HG03442 (cell line): ENCODE results near the gene GAREM1.

Experiments
- ATAC-seq: cut with Tn5 transposase; IDR thresholded peaks from one replicate; pipeline ENCODE4 v1.9.1; 2021; ENCODE audit warnings: mild to moderate bottlenecking, moderate library complexity; ENCODE audit not compliant: unreplicated experiment

The GAREM1 gene

GRCh38 chr18:32328974-32329373, 141.7 kb downstream of the GAREM1 start:
- ATAC-seq: no peak

DNA sequence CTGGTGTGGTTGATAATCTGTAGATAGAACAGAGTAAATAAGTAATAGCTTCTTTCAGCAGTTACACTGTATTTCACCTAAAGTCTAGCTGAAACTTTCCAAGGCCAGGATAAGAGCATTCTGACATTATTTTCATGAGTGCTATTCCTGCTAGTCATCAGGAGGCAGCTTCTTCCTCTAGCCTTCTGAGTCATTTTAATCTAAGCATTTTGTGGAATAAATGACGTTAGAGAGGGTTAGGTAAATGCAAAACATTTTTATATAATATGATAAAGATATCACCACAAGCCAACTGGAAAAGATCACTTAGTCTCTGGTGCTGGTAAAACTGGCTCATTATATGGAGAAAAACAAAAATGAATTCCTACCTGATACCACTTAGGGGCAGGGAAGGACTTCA, 142.3 kb downstream of the GAREM1 start:
- no peak for ATAC-seq

DNA sequence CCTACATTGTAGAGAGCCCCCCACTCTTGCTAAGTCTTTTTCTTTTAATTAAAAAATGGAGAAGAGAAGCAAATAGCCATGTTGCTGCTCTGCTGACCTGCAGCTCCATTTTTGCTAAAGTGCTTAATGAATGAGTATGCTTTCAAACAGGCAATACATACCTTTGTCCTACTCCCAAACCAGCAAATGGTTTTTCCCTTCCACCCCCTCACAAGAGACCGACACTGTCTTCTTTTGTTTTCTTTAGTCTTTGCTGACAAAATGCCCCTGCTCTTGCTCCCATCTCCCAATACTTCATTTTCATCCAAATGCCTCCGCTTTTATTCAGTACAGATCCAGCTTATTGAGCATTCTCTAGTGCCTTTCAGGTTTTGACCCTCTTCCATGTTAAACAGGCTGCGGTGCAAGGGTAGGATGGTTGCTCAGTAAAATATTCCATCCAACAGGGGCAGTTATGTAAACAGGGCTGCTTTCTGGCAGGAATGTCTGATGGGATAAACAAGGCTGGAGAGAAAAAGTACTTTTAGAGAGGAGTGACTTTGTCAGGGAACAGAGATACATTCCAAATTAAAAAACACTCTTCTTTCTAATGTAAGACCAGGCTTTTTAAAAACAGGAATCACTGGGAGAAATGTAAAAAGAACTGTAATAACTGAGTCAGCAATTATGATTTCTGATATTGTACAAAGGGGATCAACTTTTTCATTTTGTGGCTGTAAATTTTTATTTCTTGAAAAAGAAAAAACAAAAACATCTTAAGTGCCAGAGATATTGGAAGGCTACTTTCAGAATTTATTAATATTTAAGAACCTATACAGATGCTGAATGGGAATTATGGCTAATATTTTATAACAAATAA, 144.0 kb downstream of the GAREM1 start:
- no peak for ATAC-seq

- no peak for ATAC-seq
Observed at GRCh38 chr18:32324181-32324580, 146.5 kb downstream of the GAREM1 start.

DNA sequence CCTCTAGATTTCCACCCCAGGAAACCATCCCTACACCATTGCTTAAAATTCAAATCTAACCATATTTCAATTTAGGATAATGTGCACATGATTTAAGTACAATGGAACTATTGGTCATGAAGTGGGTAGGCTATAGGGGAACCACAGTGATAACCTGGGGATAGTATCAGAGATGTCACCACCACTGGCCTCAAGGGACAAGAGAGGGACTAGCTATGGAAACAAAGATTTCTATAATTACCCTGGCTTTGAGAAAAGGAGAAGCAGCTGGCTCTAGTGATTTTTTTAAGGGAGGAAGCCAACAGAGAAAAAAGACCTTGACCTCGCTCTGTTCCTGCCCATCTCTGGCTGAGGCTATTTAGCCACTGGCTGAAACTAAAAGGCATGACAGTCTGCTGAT, 148.9 kb downstream of the GAREM1 start:
- ATAC-seq: no peak

DNA sequence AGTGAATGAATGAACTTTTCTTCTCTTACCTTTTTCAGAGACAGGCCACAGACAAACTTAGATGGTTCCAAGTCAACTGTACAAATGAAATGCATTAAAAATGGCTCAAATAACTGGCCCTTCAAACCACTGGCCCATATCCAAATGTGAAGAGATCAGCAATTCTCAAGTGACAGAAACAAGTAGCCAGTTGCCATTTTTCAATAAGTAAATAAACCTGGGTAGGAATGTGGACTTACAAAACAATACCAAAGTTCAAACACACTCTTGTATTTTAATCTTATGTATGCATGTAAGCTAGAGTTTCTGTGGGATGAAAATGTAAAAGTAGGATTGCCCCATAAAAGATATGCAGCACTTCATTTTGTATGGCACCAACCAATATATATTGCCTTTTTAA, 151.6 kb downstream of the GAREM1 start:
- ATAC-seq: no peak

DNA sequence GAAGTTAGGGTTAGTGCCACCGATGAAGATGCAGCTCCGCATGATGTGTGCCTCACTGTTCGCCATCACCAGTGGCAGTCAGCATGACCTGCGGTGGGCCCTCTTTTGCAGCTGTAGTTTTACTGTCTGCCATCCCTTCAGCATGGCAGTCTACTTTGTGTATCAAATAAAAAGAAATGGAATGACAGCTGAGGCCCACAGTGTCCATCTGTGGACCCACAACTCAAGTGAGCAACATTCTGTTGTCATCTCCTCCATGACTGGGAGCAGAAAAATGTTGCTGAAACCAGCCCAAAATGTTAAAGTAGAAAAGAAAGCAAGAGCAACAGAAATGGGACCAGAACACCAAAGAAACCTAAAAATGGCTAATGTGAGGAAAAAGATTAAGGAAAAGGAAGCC, 152.1 kb downstream of the GAREM1 start:
- no peak for ATAC-seq

DNA sequence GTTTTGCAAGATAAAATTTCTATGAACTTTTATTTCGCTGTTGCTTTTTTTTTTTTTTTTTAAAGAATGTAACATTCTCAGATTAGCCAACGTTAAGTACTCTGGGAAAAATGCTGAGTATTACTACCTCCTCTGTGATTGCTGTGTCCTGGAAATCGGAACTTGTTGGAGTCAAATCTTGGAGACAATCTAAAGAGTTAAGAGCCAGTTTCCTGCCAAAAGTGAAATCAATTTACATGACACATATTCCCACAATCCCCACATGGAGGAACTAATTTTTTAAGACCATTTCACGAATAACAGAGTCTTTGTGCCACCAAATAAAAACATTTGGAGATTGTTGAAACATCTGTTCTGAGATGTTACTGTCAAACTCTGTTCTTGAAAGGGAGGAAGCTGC, 153.0 kb downstream of the GAREM1 start:
- no peak for ATAC-seq

DNA sequence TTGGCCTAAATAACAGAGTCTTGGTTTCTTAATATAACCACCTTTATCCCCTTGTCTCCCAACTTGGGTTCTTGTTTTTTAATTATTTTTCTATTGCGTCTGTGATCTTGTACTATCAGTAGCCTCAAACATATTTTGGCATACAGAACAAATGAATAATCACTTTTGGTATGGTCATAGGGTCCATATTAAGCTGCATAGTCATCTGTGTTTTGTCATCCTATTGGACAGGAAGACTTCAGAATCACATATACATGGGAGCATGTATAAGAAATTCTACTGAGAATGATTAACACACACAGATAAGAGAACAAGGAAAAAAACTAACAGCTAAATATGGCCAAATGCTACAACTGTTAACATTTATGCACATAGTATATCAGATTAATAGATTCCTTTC, 154.8 kb downstream of the GAREM1 start:
- ATAC-seq: no peak

- ATAC-seq: no peak
Observed at GRCh38 chr18:32310774-32311173, 159.9 kb downstream of the GAREM1 start.

- no peak for ATAC-seq
Observed at GRCh38 chr18:32310101-32310500, 160.6 kb downstream of the GAREM1 start.

DNA sequence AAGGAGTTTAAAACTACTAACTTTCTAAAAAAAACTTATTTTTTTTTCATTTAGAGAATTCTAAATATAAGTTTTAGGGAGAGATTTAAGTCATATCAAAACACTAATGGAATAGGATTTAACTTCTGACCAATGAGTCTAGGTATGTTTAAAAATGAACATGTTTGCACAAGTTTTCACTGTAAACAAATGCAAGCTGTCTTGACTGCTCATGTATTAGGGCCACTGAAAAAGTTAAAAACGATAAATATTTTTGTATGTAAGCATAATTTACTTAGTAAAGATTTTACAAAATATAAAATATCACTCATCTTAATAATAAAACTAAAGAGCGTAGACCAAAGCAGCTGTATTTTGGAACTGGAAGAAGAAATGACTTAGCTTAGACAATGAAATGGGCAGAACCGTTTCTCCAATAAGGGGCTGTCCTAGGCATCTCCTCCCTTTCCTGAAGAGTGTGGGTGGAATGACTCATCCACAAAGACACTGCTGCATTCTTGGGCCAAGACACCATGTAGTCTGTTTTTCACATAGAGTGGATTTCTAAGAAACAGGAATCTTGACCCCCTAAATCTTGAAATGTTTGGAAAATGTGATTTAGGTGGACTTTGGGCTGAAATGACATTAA, 162.1 kb downstream of the GAREM1 start:
- no peak for ATAC-seq

GRCh38 chr18:32303400-32303799, 167.3 kb downstream of the GAREM1 start:
- ATAC-seq: no peak

- no peak for ATAC-seq
Observed at GRCh38 chr18:32302806-32303205, 167.9 kb downstream of the GAREM1 start.

- peak; percentile 92 for ATAC-seq
Observed at GRCh38 chr18:32301976-32302743, 168.5 kb downstream of the GAREM1 start.

- ATAC-seq: no peak
Observed at GRCh38 chr18:32301361-32301760, 169.3 kb downstream of the GAREM1 start.

DNA sequence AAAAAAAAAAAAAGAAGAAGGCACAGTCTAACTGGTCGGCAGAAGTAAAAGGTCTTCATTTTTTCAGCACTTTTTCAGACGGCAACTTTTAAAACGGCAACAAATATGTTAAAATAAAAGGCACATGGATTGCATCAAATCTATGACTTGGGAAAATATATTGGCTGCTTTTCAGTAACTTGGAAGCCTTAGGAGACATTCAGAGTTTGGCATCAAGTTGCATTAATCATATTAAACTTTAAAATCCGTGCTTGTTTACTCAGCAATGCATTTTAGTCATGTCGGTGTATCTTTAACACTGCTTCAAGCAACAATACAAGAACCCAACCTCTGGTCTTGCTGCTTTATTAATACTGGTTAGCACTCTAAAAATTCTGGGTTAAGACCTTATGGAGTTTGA, 169.8 kb downstream of the GAREM1 start:
- no peak for ATAC-seq

- no peak for ATAC-seq
Observed at GRCh38 chr18:32299484-32299883, 171.2 kb downstream of the GAREM1 start.

DNA sequence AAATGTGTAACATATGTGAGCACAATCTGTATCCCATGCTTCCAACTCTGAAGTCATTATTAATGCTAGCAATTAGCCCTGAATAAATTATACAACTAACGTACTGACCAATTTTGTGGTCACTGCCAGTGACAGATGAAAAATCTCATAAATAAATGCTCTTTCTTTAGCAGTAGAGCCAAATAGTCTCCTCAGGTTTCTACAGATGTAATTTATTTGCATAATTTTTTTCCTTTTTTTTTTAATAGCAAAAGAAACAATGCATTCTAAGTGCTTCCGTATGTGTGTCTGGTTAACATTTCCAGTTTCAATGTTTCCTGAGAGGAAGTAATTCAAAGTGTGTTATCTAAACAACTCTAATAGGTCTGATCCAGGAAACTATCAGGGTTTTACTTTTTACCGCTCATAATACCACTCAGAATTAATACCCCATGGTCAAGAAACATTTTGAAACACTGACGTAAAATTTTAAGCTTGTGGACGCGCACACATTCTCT, 172.5 kb downstream of the GAREM1 start:
- ATAC-seq: no peak

GRCh38 chr18:32297579-32298170, 173.0 kb downstream of the GAREM1 start:
- ATAC-seq: no peak

DNA sequence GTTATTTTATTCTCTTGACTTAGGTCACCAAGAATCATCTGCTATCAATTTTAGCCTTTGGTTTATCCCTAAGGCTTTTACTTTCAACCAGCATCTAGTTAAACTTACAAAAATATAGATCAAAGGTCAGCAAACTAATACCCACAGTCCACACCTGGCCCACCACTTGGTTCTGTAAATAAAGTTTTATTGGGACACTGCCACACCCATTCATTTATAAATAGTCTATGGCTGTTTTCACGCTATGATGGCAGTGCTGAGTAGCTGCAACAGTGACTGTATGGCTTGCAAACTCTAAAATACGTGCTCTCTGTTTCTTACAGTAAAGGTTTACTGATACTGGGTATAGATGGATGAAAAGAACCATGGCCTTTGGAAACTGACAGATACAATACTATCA, 173.8 kb downstream of the GAREM1 start:
- ATAC-seq: no peak
